SU-DHL-6 (cell line): ENCODE data around the gene HOXA1.

Experiments
- H2AFZ ChIP-seq: fragments of 200-600 bp; sonication (generic); 2 replicates; pipeline ENCODE4 v1.6.1; 2014; ENCODE audit warnings: low read depth, mild to moderate bottlenecking, moderate library complexity, mixed read lengths, antibody characterized with exemption, low read length; ENCODE audit not compliant: severe bottlenecking
- H3F3A ChIP-seq: fragments of 200-600 bp; shearing (Covaris generic); 2 replicates; pipeline ENCODE4 v1.6.0; 2016; ENCODE audit warnings: antibody characterized with exemption, mild to moderate bottlenecking; ENCODE audit not compliant: insufficient read depth
- H3K27ac ChIP-seq: fragments of 200-600 bp; sonication (generic); 2 replicates; pipeline ENCODE4 v1.5.1; 2016; ENCODE audit warnings: low read depth, mild to moderate bottlenecking, low read length, moderate library complexity, mixed read lengths
- H3K27me3 ChIP-seq: fragments of 200-600 bp; sonication (generic), shearing (Covaris generic); 2 replicates; pipeline ENCODE4 v1.6.0; 2014; ENCODE audit warnings: mild to moderate bottlenecking, low read length
- H3K36me3 ChIP-seq: fragments of 200-600 bp; sonication (generic); 2 replicates; pipeline ENCODE4 v1.6.1; 2014; ENCODE audit warnings: mild to moderate bottlenecking, low read length, mixed read lengths
- H3K4me2 ChIP-seq: fragments of 300-600, 200-600 bp; shearing (Covaris generic), sonication (generic); 2 replicates; pipeline ENCODE4 v1.6.0; 2014; ENCODE audit warnings: low read length, low read depth, mild to moderate bottlenecking; ENCODE audit not compliant: poor library complexity, severe bottlenecking
- H3K4me3 ChIP-seq: fragments of 200-600 bp; sonication (generic); 2 replicates; pipeline ENCODE4 v1.5.1; 2014; ENCODE audit warnings: antibody characterized with exemption, low read length, mild to moderate bottlenecking, mixed read lengths; ENCODE audit not compliant: insufficient read depth, poor library complexity, severe bottlenecking
- H3K79me2 ChIP-seq: fragments of 200-600 bp; sonication (generic); 2 replicates; pipeline ENCODE4 v1.6.1; 2014; ENCODE audit warnings: mild to moderate bottlenecking, low read length, moderate library complexity; ENCODE audit not compliant: insufficient read depth
- H3K9ac ChIP-seq: fragments of 200-600 bp; sonication (generic); 2 replicates; pipeline ENCODE4 v1.7.0; 2014; ENCODE audit warnings: mild to moderate bottlenecking, low read length
- H3K9me2 ChIP-seq: fragments of 200-600 bp; sonication (generic); replicated peaks from 2 replicates; pipeline ENCODE4 v1.6.1; 2014; ENCODE audit warnings: low read length; ENCODE audit not compliant: insufficient read depth
- H3K9me3 ChIP-seq: fragments of 200-600 bp; sonication (generic); 2 replicates; pipeline ENCODE4 v1.6.1; 2014; ENCODE audit warnings: low read length, mixed read lengths; ENCODE audit not compliant: insufficient read depth
- H4K20me1 ChIP-seq: fragments of 200-600 bp; sonication (generic); 2 replicates; pipeline ENCODE4 v1.6.1; 2014; ENCODE audit warnings: low read depth, mild to moderate bottlenecking, antibody characterized with exemption, low read length, moderate library complexity, mixed read lengths
- CTCF ChIP-seq: fragments of 200-600 bp; sonication (generic); IDR thresholded peaks from one replicate; pipeline ENCODE4 v1.5.1; 2017; ENCODE audit warnings: antibody characterized with exemption, mild to moderate bottlenecking, low read length, moderate library complexity; ENCODE audit not compliant: insufficient read depth, poor library complexity, severe bottlenecking
- EZH2phosphoT487 ChIP-seq: fragments of 200-600 bp; sonication (generic), shearing (Covaris generic); conservative IDR thresholded peaks from 2 replicates; pipeline ENCODE4 v1.6.1; 2018; ENCODE audit warnings: mild to moderate bottlenecking, antibody characterized with exemption, low read length, moderate library complexity, mixed read lengths

Gene HOXA1

GRCh38 chr7:27130540-27131389 lies 35.0 kb upstream of the HOXA1 start, which contains the start of gene HOXA4:
HOXA4 (minus strand) TSS chr7:27130757; CDS start chr7:27130733, 24 bp downstream.
- H3K27me3 ChIP-seq: no peaks in the 10 kb centered on the region

GRCh38 chr7:27129729-27130539 lies 34.1 kb upstream of the HOXA1 start:
- no peaks in the 10 kb centered on the region for H3K36me3 ChIP-seq
- H3K27me3 ChIP-seq: no peaks in the 10 kb centered on the region

More at GRCh38 chr7:27130540-27131389, 35.0 kb upstream of the HOXA1 start, which contains the start of gene HOXA4:
- Histone ChIP-seq H3K4me2 (peak within 1 kb of the TSS; percentile 65), H3K9me2 (no peaks in the 10 kb centered on the region), H3K27ac (peak within 1 kb of the TSS; percentile 86), H3F3A (peaks cover 7% of the 10 kb centered on the region; the same call in 1 of the 2 replicates), H4K20me1 (no peaks in the 10 kb centered on the region), H3K36me3 (no peaks in the 10 kb centered on the region), H2AFZ (peak within 1 kb of the TSS; percentile 95), H3K9me3 (no peaks in the 10 kb centered on the region), H3K4me3 (peak within 1 kb of the TSS; percentile 82), H3K79me2 (no peaks in the 10 kb centered on the region), H3K9ac (peak within 1 kb of the TSS; percentile 84)
- TF ChIP-seq EZH2phosphoT487 (no peak), CTCF (no peak)

More at GRCh38 chr7:27129729-27130539, 34.1 kb upstream of the HOXA1 start:
- no peaks in the 10 kb centered on the region for H3K9me2 ChIP-seq
- TF ChIP-seq CTCF: peak; percentile 58
- no peak for TF ChIP-seq EZH2phosphoT487
- peak overlapping the region; percentile 82 for H3K4me3 ChIP-seq
- H4K20me1 ChIP-seq: no peaks in the 10 kb centered on the region
- peaks cover 7% of the 10 kb centered on the region; the same call in 1 of the 2 replicates for H3F3A ChIP-seq
- H3K9me3 ChIP-seq: no peaks in the 10 kb centered on the region
- peak overlapping the region; percentile 84 for H3K9ac ChIP-seq
- no peaks in the 10 kb centered on the region for H3K79me2 ChIP-seq
- H3K4me2 ChIP-seq: peak overlapping the region; percentile 65
- peak overlapping the region; percentile 74 for H2AFZ ChIP-seq
- peak overlapping the region; percentile 86 for H3K27ac ChIP-seq
